ENCODE results near the gene TXNDC11. TPM values are rescaled to one million over a fixed set of nuclear protein-coding genes. Genes with fewer than 3 reads are reported as not detected.

Gene TXNDC11
- total RNA-seq, 1 donor from 2014 or later: 39.7 TPM

- H3K27ac Mint-ChIP-seq (ENCODE audit: unreplicated experiment): no peak overlapping the region
- H3K9me3 Mint-ChIP-seq (ENCODE audit: low read depth): no peaks in the 10 kb centered on the region
- peaks cover 44% of the 10 kb centered on the region for H3K4me1 Mint-ChIP-seq (ENCODE audit: low read depth)
- TF ChIP-seq CTCF (IDR thresholded peaks at IDR 0.05): no peak
- peak; percentile 65 for DNase-seq (ENCODE audit: low spot score)
- no peak overlapping the region for H3K4me3 Mint-ChIP-seq (ENCODE audit: unreplicated experiment)
- H3K27me3 Mint-ChIP-seq (ENCODE audit: low read depth): no peaks in the 10 kb centered on the region
- H3K36me3 Mint-ChIP-seq (ENCODE audit: low read depth): peaks cover 27% of the 10 kb centered on the region
Observed at GRCh38 chr16:11679250-11679649, 63.4 kb downstream of the TXNDC11 start.

- Mint-ChIP-seq H3K27ac (ENCODE audit: unreplicated experiment) (no peak overlapping the region), H3K36me3 (ENCODE audit: low read depth) (peaks cover 22% of the 10 kb centered on the region), H3K27me3 (ENCODE audit: low read depth) (no peaks in the 10 kb centered on the region), H3K4me3 (ENCODE audit: unreplicated experiment) (no peak overlapping the region), H3K4me1 (ENCODE audit: low read depth) (peaks cover 39% of the 10 kb centered on the region), H3K9me3 (ENCODE audit: low read depth) (no peaks in the 10 kb centered on the region)
- DNase-seq (ENCODE audit: low spot score): peak; percentile 37
- no peak for TF ChIP-seq CTCF (IDR thresholded peaks at IDR 0.05)
Observed at GRCh38 chr16:11677959-11678881, 64.4 kb downstream of the TXNDC11 start.

- no peak for TF ChIP-seq CTCF (IDR thresholded peaks at IDR 0.05)
- Mint-ChIP-seq H3K9me3 (ENCODE audit: low read depth) (no peaks in the 10 kb centered on the region), H3K36me3 (ENCODE audit: low read depth) (peaks cover 18% of the 10 kb centered on the region), H3K27me3 (ENCODE audit: low read depth) (no peaks in the 10 kb centered on the region), H3K27ac (ENCODE audit: unreplicated experiment) (peak overlapping the region; percentile 60), H3K4me3 (ENCODE audit: unreplicated experiment) (no peak overlapping the region), H3K4me1 (ENCODE audit: low read depth) (peaks cover 31% of the 10 kb centered on the region)
- DNase-seq (ENCODE audit: low spot score): peak; percentile 33
Observed at GRCh38 chr16:11677451-11677951, 65.2 kb downstream of the TXNDC11 start.

GRCh38 chr16:11676799-11677198 lies 65.9 kb downstream of the TXNDC11 start:
- Mint-ChIP-seq H3K4me1 (ENCODE audit: low read depth) (peaks cover 27% of the 10 kb centered on the region), H3K27ac (ENCODE audit: unreplicated experiment) (no peak overlapping the region), H3K36me3 (ENCODE audit: low read depth) (peaks cover 18% of the 10 kb centered on the region), H3K9me3 (ENCODE audit: low read depth) (no peaks in the 10 kb centered on the region), H3K27me3 (ENCODE audit: low read depth) (no peaks in the 10 kb centered on the region), H3K4me3 (ENCODE audit: unreplicated experiment) (no peak overlapping the region)
- no peak for TF ChIP-seq CTCF (IDR thresholded peaks at IDR 0.05)
- peak; percentile 68 for DNase-seq (ENCODE audit: low spot score)

GRCh38 chr16:11675561-11676511 lies 66.8 kb downstream of the TXNDC11 start:
- no peak overlapping the region for H3K4me3 Mint-ChIP-seq (ENCODE audit: unreplicated experiment)
- no peaks in the 10 kb centered on the region for H3K9me3 Mint-ChIP-seq (ENCODE audit: low read depth)
- peak; percentile 84 for DNase-seq (ENCODE audit: low spot score)
- H3K4me1 Mint-ChIP-seq (ENCODE audit: low read depth): peaks cover 24% of the 10 kb centered on the region
- H3K36me3 Mint-ChIP-seq (ENCODE audit: low read depth): peaks cover 15% of the 10 kb centered on the region
- no peak for TF ChIP-seq CTCF (IDR thresholded peaks at IDR 0.05)
- H3K27ac Mint-ChIP-seq (ENCODE audit: unreplicated experiment): no peak overlapping the region
- no peaks in the 10 kb centered on the region for H3K27me3 Mint-ChIP-seq (ENCODE audit: low read depth)

Data from chondrocyte (in vitro differentiated cells).